BLaER1 treated with 17β-estradiol and CSF1 and Interleukin-3, amounts not matched to agents 10 nM and 100 nM (cell line): ENCODE measurements around the gene FERMT3.

ENCODE experiments used
- H3K27ac ChIP-seq, 11 experiments: shearing (Covaris generic); formaldehyde crosslinking; 2 replicates each; pipeline ENCODE4 v1.8.1; 2022
- H3K27me3 ChIP-seq, 11 experiments: shearing (Covaris generic); formaldehyde crosslinking; 2 replicates each; pipeline ENCODE4 v1.8.1; 2022
- H3K36me3 ChIP-seq, 11 experiments: shearing (Covaris generic); formaldehyde crosslinking; 2 replicates each; pipeline ENCODE4 v1.8.1; 2022
- H3K4me1 ChIP-seq, 10 experiments: shearing (Covaris generic); formaldehyde crosslinking; 2 replicates each; pipeline ENCODE4 v1.8.1; 2022
- H3K4me2 ChIP-seq, 11 experiments: shearing (Covaris generic); formaldehyde crosslinking; 2 replicates each; pipeline ENCODE4 v1.8.1; 2022
- H3K4me3 ChIP-seq, 10 experiments: shearing (Covaris generic); formaldehyde crosslinking; 2 replicates each; pipeline ENCODE4 v1.8.1; 2022
- H3K9ac ChIP-seq, 11 experiments: shearing (Covaris generic); formaldehyde crosslinking; 2 replicates each; pipeline ENCODE4 v1.8.1; 2022
- H3K9me3 ChIP-seq, 11 experiments: shearing (Covaris generic); formaldehyde crosslinking; replicated peaks in 1 of 11; 2 replicates each; pipeline ENCODE4 v1.8.1; 2022
- H4K20me1 ChIP-seq, 11 experiments: shearing (Covaris generic); formaldehyde crosslinking; 2 replicates each; pipeline ENCODE4 v1.8.1; 2022
- Cebpa-rat ChIP-seq, 11 experiments: shearing (Covaris generic); IDR thresholded peaks; 2 replicates each; pipeline ENCODE4 v1.8.1; 2022

FERMT3 gene

GRCh38 chr11:64219354-64219684 is 12.8 kb downstream of the FERMT3 start:
- Histone ChIP-seq H3K9me3 (no peaks in the 10 kb centered on the region), H3K36me3 (peaks cover 80 to 98% (median 92%) of the 10 kb centered on the region in 11 experiments), H3K27ac (peak overlapping the region in 8 of 11 experiments; percentile 8 to 48 (median 28); a peak in 13 of 22 replicates), H3K4me2 (peak overlapping the region in 2 of 11 experiments; percentile 14 to 25; a peak in 3 of 22 replicates), H3K27me3 (no peaks in the 10 kb centered on the region), H3K4me3 (no peak overlapping the region), H4K20me1 (peaks cover 4 to 97% (median 61%) of the 10 kb centered on the region in 11 experiments; a peak in 21 of 22 replicates), H3K4me1 (peaks cover 52 to 99% (median 65%) of the 10 kb centered on the region in 10 experiments), H3K9ac (peak overlapping the region in 9 of 11 experiments; percentile 11 to 65 (median 41); a peak in 14 of 22 replicates)
- no peak for TF ChIP-seq Cebpa-rat (IDR thresholded peaks at IDR 0.05)

DNA sequence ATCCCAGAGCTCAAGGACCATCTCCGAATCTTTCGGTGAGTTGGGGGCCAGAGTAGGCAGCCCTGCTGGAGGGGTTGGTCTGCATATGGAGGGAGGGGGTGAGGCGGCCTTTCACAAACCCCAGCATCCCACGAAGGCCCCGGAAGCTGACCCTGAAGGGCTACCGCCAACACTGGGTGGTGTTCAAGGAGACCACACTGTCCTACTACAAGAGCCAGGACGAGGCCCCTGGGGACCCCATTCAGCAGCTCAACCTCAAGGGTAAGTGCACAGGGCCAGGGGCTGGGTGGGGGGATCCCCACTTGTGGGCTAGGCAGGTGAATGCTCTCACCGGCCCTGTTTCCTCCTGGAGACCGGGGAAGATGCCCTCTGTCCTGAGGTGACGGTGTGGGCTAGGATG is 13.2 kb downstream of the FERMT3 start:
- Histone ChIP-seq H3K36me3 (peaks cover 81 to 98% (median 91%) of the 10 kb centered on the region in 11 experiments), H3K9ac (peak overlapping the region in 8 of 11 experiments; percentile 12 to 65 (median 38); a peak in 11 of 22 replicates), H3K27ac (peak overlapping the region in 4 of 11 experiments; percentile 10 to 48 (median 34); a peak in 6 of 22 replicates), H3K4me3 (no peak overlapping the region), H4K20me1 (peaks cover 5 to 97% (median 66%) of the 10 kb centered on the region in 11 experiments; a peak in 21 of 22 replicates), H3K4me2 (peak overlapping the region in 1 of 11 experiments; percentile 14; a peak in 1 of 22 replicates), H3K4me1 (peaks cover 52 to 99% (median 65%) of the 10 kb centered on the region in 10 experiments), H3K9me3 (no peaks in the 10 kb centered on the region), H3K27me3 (no peaks in the 10 kb centered on the region)
- TF ChIP-seq Cebpa-rat (IDR thresholded peaks at IDR 0.05) = no peak

GRCh38 chr11:64220271-64220670 is 13.8 kb downstream of the FERMT3 start:
- Histone ChIP-seq H3K27me3 (no peaks in the 10 kb centered on the region), H4K20me1 (peaks cover 10 to 97% (median 71%) of the 10 kb centered on the region in 11 experiments; a peak in 21 of 22 replicates), H3K4me2 (peak overlapping the region in 3 of 11 experiments; percentile 14 to 19 (median 15); a peak in 2 of 22 replicates), H3K9me3 (no peaks in the 10 kb centered on the region), H3K4me3 (no peak overlapping the region), H3K36me3 (peaks cover 83 to 94% (median 89%) of the 10 kb centered on the region in 11 experiments), H3K4me1 (peaks cover 52 to 99% (median 65%) of the 10 kb centered on the region in 10 experiments), H3K9ac (peak overlapping the region in 5 of 11 experiments; percentile 3 to 47 (median 39); a peak in 6 of 22 replicates), H3K27ac (peak overlapping the region in 2 of 11 experiments; percentile 10 to 18; a peak in 1 of 22 replicates)
- no peak for TF ChIP-seq Cebpa-rat (IDR thresholded peaks at IDR 0.05)

DNA sequence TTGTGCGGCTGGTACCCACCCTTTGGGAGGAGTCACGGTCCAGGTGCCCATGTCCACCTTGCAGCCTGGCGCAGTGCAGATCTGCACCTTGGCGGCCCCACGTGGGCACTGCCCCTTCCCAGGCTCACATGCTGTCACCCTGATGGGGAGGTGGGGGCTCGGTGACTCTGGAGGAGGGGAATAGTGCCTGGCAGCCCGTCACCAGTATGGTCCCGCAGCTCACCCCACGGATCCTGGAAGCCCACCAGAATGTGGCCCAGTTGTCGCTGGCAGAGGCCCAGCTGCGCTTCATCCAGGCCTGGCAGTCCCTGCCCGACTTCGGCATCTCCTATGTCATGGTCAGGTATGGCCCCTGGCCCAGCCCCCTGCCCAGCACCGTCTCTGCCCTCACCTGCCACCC is 14.3 kb downstream of the FERMT3 start:
- TF ChIP-seq Cebpa-rat (IDR thresholded peaks at IDR 0.05) = no peak
- H3K36me3 ChIP-seq = peaks cover 81 to 92% (median 85%) of the 10 kb centered on the region in 11 experiments
- no peaks in the 10 kb centered on the region for H3K9me3 ChIP-seq
- no peak overlapping the region for H3K4me3 ChIP-seq
- peaks cover 52 to 99% (median 65%) of the 10 kb centered on the region in 10 experiments for H3K4me1 ChIP-seq
- H3K9ac ChIP-seq = peak overlapping the region in 5 of 11 experiments; percentile 13 to 47 (median 30); a peak in 5 of 22 replicates
- H3K4me2 ChIP-seq = peak overlapping the region in 3 of 11 experiments; percentile 14 to 21 (median 15); a peak in 2 of 22 replicates
- no peaks in the 10 kb centered on the region for H3K27me3 ChIP-seq
- H3K27ac ChIP-seq = peak overlapping the region in 3 of 11 experiments; percentile 18 to 32 (median 29); a peak in 1 of 22 replicates
- peaks cover 12 to 97% (median 71%) of the 10 kb centered on the region in 11 experiments; a peak in 21 of 22 replicates for H4K20me1 ChIP-seq

DNA sequence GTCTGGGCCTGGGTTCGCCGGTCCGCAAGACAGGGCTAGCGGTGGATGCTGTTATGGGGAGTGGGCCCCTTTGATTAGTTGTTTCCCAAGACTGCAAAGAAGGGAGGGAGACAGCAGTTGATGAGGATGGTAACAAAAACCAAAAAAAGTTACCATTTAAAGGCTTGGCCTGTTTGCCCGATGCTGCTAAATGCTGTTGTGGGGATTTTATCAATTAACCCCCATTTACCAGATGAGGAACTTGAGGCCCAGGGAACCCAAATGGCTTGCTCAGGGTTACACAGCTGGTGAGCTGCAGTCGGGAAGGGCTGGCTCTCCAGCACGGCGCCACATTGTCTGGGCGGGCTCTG is 16.1 kb downstream of the FERMT3 start:
- no peak for TF ChIP-seq Cebpa-rat (IDR thresholded peaks at IDR 0.05)
- peaks cover 46 to 91% (median 62%) of the 10 kb centered on the region in 10 experiments for H3K4me1 ChIP-seq
- H3K36me3 ChIP-seq = peaks cover 68 to 77% (median 72%) of the 10 kb centered on the region in 11 experiments
- peak overlapping the region in 2 of 11 experiments; percentile 11 to 15; a peak in 1 of 22 replicates for H3K27ac ChIP-seq
- H3K9me3 ChIP-seq = no peaks in the 10 kb centered on the region
- peaks cover 12 to 81% (median 68%) of the 10 kb centered on the region in 11 experiments; a peak in 21 of 22 replicates for H4K20me1 ChIP-seq
- no peaks in the 10 kb centered on the region for H3K27me3 ChIP-seq
- no peak overlapping the region for H3K4me3 ChIP-seq
- H3K9ac ChIP-seq = peak overlapping the region in 5 of 11 experiments; percentile 11 to 90 (median 30); a peak in 3 of 22 replicates
- H3K4me2 ChIP-seq = peak overlapping the region in 6 of 11 experiments; percentile 6 to 100 (median 24); a peak in 8 of 22 replicates

DNA sequence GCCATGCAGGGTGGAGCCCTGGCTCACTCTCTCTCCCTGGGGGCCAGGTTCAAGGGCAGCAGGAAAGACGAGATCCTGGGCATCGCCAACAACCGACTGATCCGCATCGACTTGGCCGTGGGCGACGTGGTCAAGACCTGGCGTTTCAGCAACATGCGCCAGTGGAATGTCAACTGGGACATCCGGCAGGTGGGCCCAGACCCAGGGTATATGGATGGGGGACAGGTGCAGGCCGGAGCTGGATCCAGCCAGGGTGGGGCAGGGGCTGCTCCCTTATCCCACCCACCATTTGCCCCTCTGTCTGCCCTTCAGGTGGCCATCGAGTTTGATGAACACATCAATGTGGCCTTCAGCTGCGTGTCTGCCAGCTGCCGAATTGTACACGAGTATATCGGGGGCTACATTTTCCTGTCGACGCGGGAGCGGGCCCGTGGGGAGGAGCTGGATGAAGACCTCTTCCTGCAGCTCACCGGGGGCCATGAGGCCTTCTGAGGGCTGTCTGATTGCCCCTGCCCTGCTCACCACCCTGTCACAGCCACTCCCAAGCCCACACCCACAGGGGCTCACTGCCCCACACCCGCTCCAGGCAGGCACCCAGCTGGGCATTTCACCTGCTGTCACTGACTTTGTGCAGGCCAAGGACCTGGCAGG is 16.6 kb downstream of the FERMT3 start:
- peaks cover 48 to 91% (median 65%) of the 10 kb centered on the region in 10 experiments for H3K4me1 ChIP-seq
- peak overlapping the region in 6 of 11 experiments; percentile 6 to 95 (median 32); a peak in 8 of 22 replicates for H3K27ac ChIP-seq
- peak overlapping the region in 9 of 11 experiments; percentile 6 to 100 (median 23); a peak in 12 of 22 replicates for H3K4me2 ChIP-seq
- peaks cover 63 to 72% (median 67%) of the 10 kb centered on the region in 11 experiments for H3K36me3 ChIP-seq
- no peaks in the 10 kb centered on the region for H3K9me3 ChIP-seq
- no peaks in the 10 kb centered on the region for H3K27me3 ChIP-seq
- peak overlapping the region in 9 of 11 experiments; percentile 23 to 90 (median 75); a peak in 12 of 22 replicates for H3K9ac ChIP-seq
- H3K4me3 ChIP-seq = no peak overlapping the region
- TF ChIP-seq Cebpa-rat (IDR thresholded peaks at IDR 0.05) = no peak
- peaks cover 12 to 76% (median 64%) of the 10 kb centered on the region in 11 experiments; a peak in 21 of 22 replicates for H4K20me1 ChIP-seq

GRCh38 chr11:64224151-64224890 is 17.8 kb downstream of the FERMT3 start:
- no peaks in the 10 kb centered on the region for H3K9me3 ChIP-seq
- peak overlapping the region; percentile 94 to 100 (median 98) for H3K4me2 ChIP-seq
- no peak for TF ChIP-seq Cebpa-rat (IDR thresholded peaks at IDR 0.05)
- H3K9ac ChIP-seq = peak overlapping the region; percentile 6 to 91 (median 83); a peak in 19 of 22 replicates
- peaks cover 10 to 68% (median 53%) of the 10 kb centered on the region in 11 experiments; a peak in 21 of 22 replicates for H4K20me1 ChIP-seq
- H3K27ac ChIP-seq = peak overlapping the region in 9 of 11 experiments; percentile 15 to 95 (median 90); a peak in 14 of 22 replicates
- peak overlapping the region in 9 of 10 experiments; percentile 62 to 79 (median 74); a peak in 11 of 20 replicates for H3K4me3 ChIP-seq
- no peaks in the 10 kb centered on the region for H3K27me3 ChIP-seq
- H3K4me1 ChIP-seq = peaks cover 60 to 91% (median 68%) of the 10 kb centered on the region in 10 experiments
- peaks cover 51 to 64% (median 56%) of the 10 kb centered on the region in 11 experiments for H3K36me3 ChIP-seq

GRCh38 chr11:64224891-64225607 is 18.5 kb downstream of the FERMT3 start:
- peaks cover 44 to 59% (median 48%) of the 10 kb centered on the region in 11 experiments for H3K36me3 ChIP-seq
- TF ChIP-seq Cebpa-rat (IDR thresholded peaks at IDR 0.05) = no peak
- peaks cover 8 to 68% (median 46%) of the 10 kb centered on the region in 11 experiments; a peak in 21 of 22 replicates for H4K20me1 ChIP-seq
- H3K27me3 ChIP-seq = no peaks in the 10 kb centered on the region
- peak overlapping the region; percentile 32 to 95 (median 87); a peak in 21 of 22 replicates for H3K27ac ChIP-seq
- H3K4me1 ChIP-seq = peaks cover 67 to 91% (median 73%) of the 10 kb centered on the region in 10 experiments
- no peaks in the 10 kb centered on the region for H3K9me3 ChIP-seq
- peak overlapping the region; percentile 75 to 91 (median 83) for H3K9ac ChIP-seq
- H3K4me2 ChIP-seq = peak overlapping the region; percentile 94 to 100 (median 98)
- peak overlapping the region; percentile 62 to 79 (median 72) for H3K4me3 ChIP-seq
